COR-L47 (cell line): ENCODE results near the gene D2HGDH.
"Not testable (repeated sequence)": the region's sequence is repeated elsewhere in the genome, so short reads cannot be mapped to it uniquely, and the experiment has no call there.

Experiments used
- DNase-seq: peaks from one replicate; lab custom pipeline; 2025; lab: John Stamatoyannopoulos, UW

The D2HGDH gene

GRCh38 chr2:241768850-241769249, 34.4 kb downstream of the D2HGDH start:
- no peak for DNase-seq

- no peak for DNase-seq
These were observed 35.4 kb downstream of the D2HGDH start for GRCh38 chr2:241769819-241770184.

- DNase-seq, result no peak
These were observed 35.9 kb downstream of the D2HGDH start for GRCh38 chr2:241770185-241770935.

GRCh38 chr2:241770936-241771285, 36.5 kb downstream of the D2HGDH start:
- no peak for DNase-seq

GRCh38 chr2:241771286-241772062, 37.0 kb downstream of the D2HGDH start:
- DNase-seq, result no peak

GRCh38 chr2:241772063-241772499, 37.7 kb downstream of the D2HGDH start:
- no peak for DNase-seq

GRCh38 chr2:241773511-241774418, 39.3 kb downstream of the D2HGDH start:
- peak; percentile 58 for DNase-seq

GRCh38 chr2:241774419-241775222, 40.2 kb downstream of the D2HGDH start:
- peak; percentile 89 for DNase-seq

GRCh38 chr2:241775223-241776177, 41.1 kb downstream of the D2HGDH start:
- DNase-seq, result no peak

- DNase-seq, result no peak
These were observed 42.1 kb downstream of the D2HGDH start, which contains the start of gene GAL3ST2 for GRCh38 chr2:241776336-241777169. GAL3ST2 (plus strand) TSS chr2:241776822; CDS start chr2:241776956, 134 bp downstream.

GRCh38 chr2:241777170-241777685, 42.8 kb downstream of the D2HGDH start:
- no peak for DNase-seq

GRCh38 chr2:241777686-241778627, 43.5 kb downstream of the D2HGDH start:
- no peak for DNase-seq

GRCh38 chr2:241780939-241781569, 46.6 kb downstream of the D2HGDH start:
- no peak for DNase-seq

GRCh38 chr2:241782053-241782452, 47.6 kb downstream of the D2HGDH start:
- DNase-seq, result not testable (repeated sequence)

GRCh38 chr2:241788135-241788534, 53.7 kb downstream of the D2HGDH start:
- DNase-seq, result no peak

GRCh38 chr2:241788572-241788971, 54.1 kb downstream of the D2HGDH start:
- no peak for DNase-seq

GRCh38 chr2:241791385-241791784, 57.0 kb downstream of the D2HGDH start:
- not testable (repeated sequence) for DNase-seq
